ENCODE results near the gene DLGAP1. TPM values are rescaled to one million over a fixed set of nuclear protein-coding genes. Genes with fewer than 3 reads are reported as not detected.

The DLGAP1 gene
- total and polyA plus RNA-seq, 2 of the 13 experiments (the other 11 are each of a cell fraction or from before 2014, with no cell fraction given) = 0.01 TPM; not detected in 1

DNA sequence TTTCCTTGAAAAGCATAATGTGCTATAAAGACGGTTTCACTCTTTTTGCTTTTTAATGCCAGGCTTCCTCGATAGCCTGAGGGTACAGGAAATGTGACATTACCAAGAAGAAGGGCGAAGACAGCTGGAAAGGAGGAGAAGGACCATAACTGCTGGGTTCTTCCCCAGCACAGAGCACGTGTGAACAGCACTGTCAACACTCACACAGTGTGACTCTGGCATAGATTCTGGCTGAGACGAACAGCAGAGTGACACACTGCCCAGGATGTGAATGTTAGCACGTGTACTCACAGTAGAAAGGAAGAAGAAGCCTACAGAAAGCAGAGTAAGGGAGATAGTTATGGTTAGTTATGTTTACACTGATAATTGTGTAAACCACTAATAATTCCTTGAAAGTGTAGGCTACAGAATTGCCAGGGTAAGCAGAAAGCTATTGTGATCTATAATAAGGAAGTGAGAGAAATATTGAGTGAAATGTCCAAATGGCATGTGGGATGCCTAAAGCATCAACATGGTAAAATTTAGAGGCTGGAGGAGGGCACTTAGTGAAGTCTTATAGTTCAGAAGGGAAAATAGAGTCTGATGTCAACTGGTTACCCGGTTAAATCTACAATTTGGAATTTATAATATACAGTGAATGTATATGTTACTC is 198.2 kb downstream of the DLGAP1 start:
- no peaks in the 10 kb centered on the region for H3K36me3 ChIP-seq (replicated peaks in 1 of 2; ENCODE audit: control insufficient read depth in 1 of 2, insufficient read depth in 2 of 2, low read length in 2 of 2)
- ATAC-seq = no peak
- H3K27ac ChIP-seq (ENCODE audit: extremely low read length, insufficient read depth, low read length) = no peak overlapping the region
- H4K20me1 ChIP-seq (ENCODE audit: insufficient read depth, low read length) = no peaks in the 10 kb centered on the region
- no peak for FAIRE-seq
- H3K79me2 ChIP-seq (ENCODE audit: insufficient read depth, low read length) = no peaks in the 10 kb centered on the region
- 0 out of 5 replicates have a peak, but pooled peaks cover 0 to 2% of the 10 kb centered on the region in 2 experiments for H3K27me3 ChIP-seq (ENCODE audit: control insufficient read depth in 1 of 2, insufficient read depth in 2 of 2, low read length in 2 of 2)
- CTCF ChIA-PET (ENCODE audit: low intra/inter-chr PET ratio, low total read pairs) = no interaction called here
- H3K9ac ChIP-seq (ENCODE audit: insufficient read depth, low read depth, low read length) = no peak overlapping the region
- H3K9me3 ChIP-seq (ENCODE audit: low read length) = no peaks in the 10 kb centered on the region
- DNase-seq (ENCODE audit: low spot score) = no peak
- no peak overlapping the region for H3K4me3 ChIP-seq (replicated peaks in 1 of 3; ENCODE audit: insufficient read depth in 1 of 3, low read depth in 2 of 3, low read length in 3 of 3)
- in situ Hi-C loops (cut with HindIII; ENCODE audit: extremely low pct_ligation_motif_present, low pct_unique_long_range_greater_than_20kb) (no loop called here), intact Hi-C loops (cut with micrococcal nuclease; ENCODE audit: unreplicated experiment) (no loop called here)
- 7% methylated on average over 7 of the region's 7 CpGs for WGBS (ENCODE audit: low lambda C conversion rate)
- POLR2A ChIA-PET = no interaction called here
- TF ChIP-seq RARA (CRISPR knock-in tag; IDR thresholded peaks at IDR 0.05) (no peak), ZBTB38 (CRISPR knock-in tag; IDR thresholded peaks at IDR 0.05) (no peak), MNT (IDR thresholded peaks at IDR 0.05) (0 out of 2 replicates have a peak, but pooled peaks have one; percentile 15)
- TF ChIP-seq, protein P1, sequence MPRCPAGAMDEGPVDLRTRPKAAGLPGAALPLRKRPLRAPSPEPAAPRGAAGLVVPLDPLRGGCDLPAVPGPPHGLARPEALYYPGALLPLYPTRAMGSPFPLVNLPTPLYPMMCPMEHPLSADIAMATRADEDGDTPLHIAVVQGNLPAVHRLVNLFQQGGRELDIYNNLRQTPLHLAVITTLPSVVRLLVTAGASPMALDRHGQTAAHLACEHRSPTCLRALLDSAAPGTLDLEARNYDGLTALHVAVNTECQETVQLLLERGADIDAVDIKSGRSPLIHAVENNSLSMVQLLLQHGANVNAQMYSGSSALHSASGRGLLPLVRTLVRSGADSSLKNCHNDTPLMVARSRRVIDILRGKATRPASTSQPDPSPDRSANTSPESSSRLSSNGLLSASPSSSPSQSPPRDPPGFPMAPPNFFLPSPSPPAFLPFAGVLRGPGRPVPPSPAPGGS (CRISPR knock-in tag; IDR thresholded peaks at IDR 0.05) = no peak
- TF ChIP-seq, protein P2, sequence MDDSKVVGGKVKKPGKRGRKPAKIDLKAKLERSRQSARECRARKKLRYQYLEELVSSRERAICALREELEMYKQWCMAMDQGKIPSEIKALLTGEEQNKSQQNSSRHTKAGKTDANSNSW (CRISPR knock-in tag; IDR thresholded peaks at IDR 0.05; ENCODE audit: borderline replicate concordance) = no peak
- H3K4me1 ChIP-seq (ENCODE audit: insufficient read depth, low read length) = no peaks in the 10 kb centered on the region
- BruUV-seq (replicated peaks) = no TSS peak
- H3K4me2 ChIP-seq (ENCODE audit: low read depth, low read length) = no peak overlapping the region
- no peak overlapping the region for H2AFZ ChIP-seq (ENCODE audit: low read length)

Measured in HepG2 (cell line).